Liver (tissue), 9 donors: ENCODE results near the gene RERE. TPM values are rescaled to one million over a fixed set of nuclear protein-coding genes. Genes with fewer than 3 reads are reported as not detected.
A peak's percentile ranks its signal among the peaks of the same experiment; 100 is the strongest.

Experiments used
- DNase-seq: peaks from one replicate; pipeline ENCODE4 v3.0.0-alpha.2; 2017; ENCODE audit warnings: low spot score
- H3K27ac ChIP-seq, 2 donors: one replicate each; pipeline ENCODE4 v1.7.0; 2013; ENCODE audit warnings: inconsistent platforms in 2 of 2, low read length in 2 of 2, control low read depth in 1 of 2, low read depth in 1 of 2, mild to moderate bottlenecking in 1 of 2
- H3K27me3 ChIP-seq, 4 donors: one replicate each; pipeline versions ENCODE4 v1.6.1 to v1.7.0; 2013; ENCODE audit warnings: low read length in 3 of 4, inconsistent platforms in 1 of 4, mild to moderate bottlenecking in 1 of 4, moderate library complexity in 1 of 4; ENCODE audit not compliant: control insufficient read depth in 4 of 4, insufficient read depth in 4 of 4
- H3K36me3 ChIP-seq, 4 donors: one replicate each; pipeline versions ENCODE4 v1.6.1 to v1.7.0; 2013; ENCODE audit warnings: low read length in 3 of 4, mild to moderate bottlenecking in 3 of 4, low read depth in 1 of 4, moderate library complexity in 1 of 4; ENCODE audit not compliant: control insufficient read depth in 4 of 4, insufficient read depth in 3 of 4
- H3K4me1 ChIP-seq, 4 donors: one replicate each; pipeline versions ENCODE4 v1.6.1 to v1.7.0; 2013; ENCODE audit warnings: low read length in 3 of 4, mild to moderate bottlenecking in 3 of 4, moderate library complexity in 1 of 4; ENCODE audit not compliant: control insufficient read depth in 4 of 4, insufficient read depth in 4 of 4
- H3K4me3 ChIP-seq, 3 donors: one replicate each; pipeline versions ENCODE4 v1.6.1 to v1.7.0; 2013; ENCODE audit warnings: low read length in 3 of 3, control low read depth in 1 of 3, low read depth in 1 of 3, mild to moderate bottlenecking in 1 of 3
- H3K9ac ChIP-seq, 2 donors: one replicate each; pipeline ENCODE4 v1.7.0; 2013; ENCODE audit warnings: low read length in 2 of 2, mild to moderate bottlenecking in 2 of 2, moderate library complexity in 2 of 2, control low read depth in 1 of 2, low read depth in 1 of 2
- H3K9me3 ChIP-seq, 4 donors: one replicate each; pipeline versions ENCODE4 v1.6.1 to v1.7.0; 2013; ENCODE audit warnings: low read length in 3 of 4; ENCODE audit not compliant: control insufficient read depth in 4 of 4
- FOXA1 ChIP-seq: IDR thresholded peaks from 2 replicates; pipeline ENCODE4 v1.6.1; 2016; ENCODE audit warnings: antibody characterized with exemption
- GABPA ChIP-seq, 2 donors: IDR thresholded peaks in 1 of 2; conservative IDR thresholded peaks in 1 of 2; 2 replicates each; pipeline ENCODE4 v1.6.1; 2016; ENCODE audit warnings: antibody characterized with exemption in 2 of 2, mild to moderate bottlenecking in 1 of 2, moderate library complexity in 1 of 2
- HNF4A ChIP-seq, 2 donors: conservative IDR thresholded peaks; 2 replicates each; pipeline ENCODE4 v1.6.1; 2016; ENCODE audit warnings: antibody characterized with exemption in 2 of 2, mild to moderate bottlenecking in 2 of 2
- HNF4G ChIP-seq: IDR thresholded peaks from 2 replicates; pipeline ENCODE4 v1.6.1; 2016; ENCODE audit warnings: antibody characterized with exemption
- NR2F2 ChIP-seq: IDR thresholded peaks from 2 replicates; pipeline ENCODE4 v1.6.1; 2016; ENCODE audit warnings: antibody characterized with exemption
- RAD21 ChIP-seq, 2 donors: IDR thresholded peaks; 2 replicates each; pipeline ENCODE4 v1.6.1; 2016; ENCODE audit warnings: antibody characterized with exemption in 2 of 2, mild to moderate bottlenecking in 2 of 2
- RXRA ChIP-seq, 2 donors: IDR thresholded peaks; 2 replicates each; pipeline ENCODE4 v1.6.1; 2017 to 2018; ENCODE audit warnings: antibody characterized with exemption in 2 of 2, mild to moderate bottlenecking in 1 of 2
- SP1 ChIP-seq: IDR thresholded peaks from 2 replicates; pipeline ENCODE4 v1.6.1; 2018; ENCODE audit warnings: antibody characterized with exemption, mild to moderate bottlenecking
- YY1 ChIP-seq: IDR thresholded peaks from 2 replicates; pipeline ENCODE4 v1.6.1; 2016; ENCODE audit warnings: antibody characterized with exemption, mild to moderate bottlenecking
- WGBS: extraction: QIAGEN DNeasy Blood & Tissue Kit; methylation state at CpG from one replicate; pipeline ENCODE4 v1.1.7; 2013; 5-methylcytosine and 5-hydroxymethylcytosine counted together
- polyA plus RNA-seq, 2 donors: library from polyadenylated mRNA; stranded (reverse) in 1 of 2; unstranded in 1 of 2; fragments of 200-250 nt in 1 of 2; fragments of >200 nt in 1 of 2; fragmentation: Nextera tagmentation in 1 of 2; extraction: Ambion mirVana in 1 of 2; gene quantifications; one replicate each; pipeline versions ENCODE4 v1.2.1 to v1.2.3, GENCODE V29; 2013 to 2015
- total RNA-seq, 2 donors: library from RNA; depleted of rRNA; stranded (reverse); fragments of >200 nt; gene quantifications; one replicate each; pipeline ENCODE4 v1.2.3, GENCODE V29; 2014
- TF ChIP-seq, protein P1 (sequence below): IDR thresholded peaks from 2 replicates; pipeline ENCODE4 v1.6.1; 2016; ENCODE audit warnings: antibody characterized with exemption
- TF ChIP-seq, protein P2 (sequence below): fragments of 150-350 bp; IDR thresholded peaks from 2 replicates; pipeline ENCODE4 v1.5.1; 2017; ENCODE audit warnings: improper control_type of control experiment, low read depth, low read length; ENCODE audit not compliant: missing input control
- TF ChIP-seq, protein P3 (sequence below): IDR thresholded peaks from 2 replicates; pipeline ENCODE4 v1.6.1; 2016; ENCODE audit warnings: antibody characterized with exemption, mild to moderate bottlenecking
- donor health status: healthy.
- donor health status: healthy.
- donor health status: healthy.
- donor health status: healthy.
- donor health status: healthy.

Gene RERE
- total and polyA plus RNA-seq, 4 donors: 9.8 to 49.1 (median 24.8) TPM

DNA sequence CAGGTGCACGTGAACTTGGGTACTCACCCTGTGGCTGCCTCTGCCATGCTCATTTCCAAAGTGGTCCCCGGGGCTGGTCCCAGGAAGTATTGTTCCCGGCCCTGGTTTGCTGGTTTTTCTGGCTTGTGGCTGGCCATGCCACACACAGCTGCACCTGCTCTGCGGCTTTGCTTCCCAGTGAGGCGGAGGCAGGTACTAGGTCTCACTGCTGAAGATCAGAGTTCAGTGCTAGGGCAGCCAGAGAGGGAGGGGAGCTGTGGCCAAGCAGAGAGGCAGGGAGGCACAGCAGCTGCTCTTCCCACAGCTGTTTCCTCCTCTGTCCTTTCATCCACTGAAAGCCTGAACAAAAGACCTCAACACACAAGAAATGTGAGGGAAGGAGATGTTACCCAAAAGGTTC lies 30.6 kb upstream of the RERE start:
- H3K27me3 ChIP-seq: no peaks in the 10 kb centered on the region
- no peak overlapping the region for H3K9ac ChIP-seq
- peaks cover 3 to 12% (median 9%) of the 10 kb centered on the region in 4 donors for H3K4me1 ChIP-seq
- H3K36me3 ChIP-seq: no peaks in the 10 kb centered on the region
- H3K9me3 ChIP-seq: no peaks in the 10 kb centered on the region
- DNase-seq: no peak
- TF ChIP-seq GABPA (IDR thresholded peaks at IDR 0.05 in 1 of 2, conservative IDR thresholded peaks at IDR 0.05 in 1 of 2): no peak
- TF ChIP-seq HNF4A (conservative IDR thresholded peaks at IDR 0.05): peak; percentile 24 to 25
- TF ChIP-seq, protein P1, sequence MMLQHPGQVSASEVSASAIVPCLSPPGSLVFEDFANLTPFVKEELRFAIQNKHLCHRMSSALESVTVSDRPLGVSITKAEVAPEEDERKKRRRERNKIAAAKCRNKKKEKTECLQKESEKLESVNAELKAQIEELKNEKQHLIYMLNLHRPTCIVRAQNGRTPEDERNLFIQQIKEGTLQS: no peak
- TF ChIP-seq YY1: no peak
- TF ChIP-seq RAD21 (IDR thresholded peaks at IDR 0.05): peak in 1 of 2 donors; percentile 10
- peak in 1 of 2 donors; percentile 15 for TF ChIP-seq RXRA (IDR thresholded peaks at IDR 0.05)
- WGBS: 35% methylated on average over 5 of the region's 5 CpGs
- H3K27ac ChIP-seq: peak overlapping the region in 1 of 2 donors; percentile 83
- H3K4me3 ChIP-seq: no peak overlapping the region

DNA sequence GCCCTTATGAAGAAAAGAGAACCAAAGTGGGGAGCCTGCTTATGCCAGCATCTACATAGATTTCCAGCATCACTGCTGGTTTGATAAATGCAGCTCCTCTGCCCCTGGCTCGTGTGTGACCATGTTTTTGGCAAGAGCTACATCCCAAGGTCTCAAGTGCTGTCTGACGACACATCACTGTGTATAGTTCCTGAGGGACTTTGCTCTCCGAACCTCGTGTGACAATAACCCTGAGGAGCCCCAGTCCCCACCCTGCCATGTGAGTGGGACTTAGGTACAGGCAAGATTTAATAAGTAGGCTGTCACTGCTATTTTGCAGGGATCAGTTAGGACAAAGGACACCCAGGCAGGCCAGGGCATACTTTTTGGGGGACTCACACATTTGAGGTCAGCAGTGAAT lies 28.8 kb upstream of the RERE start:
- H3K27me3 ChIP-seq: no peaks in the 10 kb centered on the region
- no peak overlapping the region for H3K9ac ChIP-seq
- H3K4me1 ChIP-seq: peaks cover 3 to 12% (median 9%) of the 10 kb centered on the region in 4 donors
- H3K36me3 ChIP-seq: no peaks in the 10 kb centered on the region
- WGBS: 80% methylated on average over 4 of the region's 4 CpGs
- no peaks in the 10 kb centered on the region for H3K9me3 ChIP-seq
- no peak overlapping the region for H3K27ac ChIP-seq
- TF ChIP-seq GABPA (IDR thresholded peaks at IDR 0.05 in 1 of 2, conservative IDR thresholded peaks at IDR 0.05 in 1 of 2): no peak
- TF ChIP-seq, protein P2, sequence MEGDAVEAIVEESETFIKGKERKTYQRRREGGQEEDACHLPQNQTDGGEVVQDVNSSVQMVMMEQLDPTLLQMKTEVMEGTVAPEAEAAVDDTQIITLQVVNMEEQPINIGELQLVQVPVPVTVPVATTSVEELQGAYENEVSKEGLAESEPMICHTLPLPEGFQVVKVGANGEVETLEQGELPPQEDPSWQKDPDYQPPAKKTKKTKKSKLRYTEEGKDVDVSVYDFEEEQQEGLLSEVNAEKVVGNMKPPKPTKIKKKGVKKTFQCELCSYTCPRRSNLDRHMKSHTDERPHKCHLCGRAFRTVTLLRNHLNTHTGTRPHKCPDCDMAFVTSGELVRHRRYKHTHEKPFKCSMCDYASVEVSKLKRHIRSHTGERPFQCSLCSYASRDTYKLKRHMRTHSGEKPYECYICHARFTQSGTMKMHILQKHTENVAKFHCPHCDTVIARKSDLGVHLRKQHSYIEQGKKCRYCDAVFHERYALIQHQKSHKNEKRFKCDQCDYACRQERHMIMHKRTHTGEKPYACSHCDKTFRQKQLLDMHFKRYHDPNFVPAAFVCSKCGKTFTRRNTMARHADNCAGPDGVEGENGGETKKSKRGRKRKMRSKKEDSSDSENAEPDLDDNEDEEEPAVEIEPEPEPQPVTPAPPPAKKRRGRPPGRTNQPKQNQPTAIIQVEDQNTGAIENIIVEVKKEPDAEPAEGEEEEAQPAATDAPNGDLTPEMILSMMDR: no peak
- no peak for TF ChIP-seq NR2F2
- TF ChIP-seq RXRA (IDR thresholded peaks at IDR 0.05): no peak
- no peak for TF ChIP-seq FOXA1
- TF ChIP-seq, protein P3, sequence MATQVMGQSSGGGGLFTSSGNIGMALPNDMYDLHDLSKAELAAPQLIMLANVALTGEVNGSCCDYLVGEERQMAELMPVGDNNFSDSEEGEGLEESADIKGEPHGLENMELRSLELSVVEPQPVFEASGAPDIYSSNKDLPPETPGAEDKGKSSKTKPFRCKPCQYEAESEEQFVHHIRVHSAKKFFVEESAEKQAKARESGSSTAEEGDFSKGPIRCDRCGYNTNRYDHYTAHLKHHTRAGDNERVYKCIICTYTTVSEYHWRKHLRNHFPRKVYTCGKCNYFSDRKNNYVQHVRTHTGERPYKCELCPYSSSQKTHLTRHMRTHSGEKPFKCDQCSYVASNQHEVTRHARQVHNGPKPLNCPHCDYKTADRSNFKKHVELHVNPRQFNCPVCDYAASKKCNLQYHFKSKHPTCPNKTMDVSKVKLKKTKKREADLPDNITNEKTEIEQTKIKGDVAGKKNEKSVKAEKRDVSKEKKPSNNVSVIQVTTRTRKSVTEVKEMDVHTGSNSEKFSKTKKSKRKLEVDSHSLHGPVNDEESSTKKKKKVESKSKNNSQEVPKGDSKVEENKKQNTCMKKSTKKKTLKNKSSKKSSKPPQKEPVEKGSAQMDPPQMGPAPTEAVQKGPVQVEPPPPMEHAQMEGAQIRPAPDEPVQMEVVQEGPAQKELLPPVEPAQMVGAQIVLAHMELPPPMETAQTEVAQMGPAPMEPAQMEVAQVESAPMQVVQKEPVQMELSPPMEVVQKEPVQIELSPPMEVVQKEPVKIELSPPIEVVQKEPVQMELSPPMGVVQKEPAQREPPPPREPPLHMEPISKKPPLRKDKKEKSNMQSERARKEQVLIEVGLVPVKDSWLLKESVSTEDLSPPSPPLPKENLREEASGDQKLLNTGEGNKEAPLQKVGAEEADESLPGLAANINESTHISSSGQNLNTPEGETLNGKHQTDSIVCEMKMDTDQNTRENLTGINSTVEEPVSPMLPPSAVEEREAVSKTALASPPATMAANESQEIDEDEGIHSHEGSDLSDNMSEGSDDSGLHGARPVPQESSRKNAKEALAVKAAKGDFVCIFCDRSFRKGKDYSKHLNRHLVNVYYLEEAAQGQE: no peak
- TF ChIP-seq SP1: no peak
- TF ChIP-seq HNF4A (conservative IDR thresholded peaks at IDR 0.05): no peak
- TF ChIP-seq HNF4G: no peak
- H3K4me3 ChIP-seq: no peak overlapping the region
- DNase-seq: no peak
